C4-2B (cell line): ENCODE data around the gene USP6.
"Not testable (repeated sequence)": the region's sequence is repeated elsewhere in the genome, so short reads cannot be mapped to it uniquely, and the experiment has no call there.

ENCODE experiments used
- ZFX ChIP-seq: fragments of 450-650 bp; IDR thresholded peaks from 2 replicates; pipeline ENCODE4 v1.6.1; 2017
- TF ChIP-seq, protein P1 (sequence below): fragments of 450-650 bp; conservative IDR thresholded peaks from 2 replicates; pipeline ENCODE4 v1.5.1; 2017; ENCODE audit warnings: mild to moderate bottlenecking

DNA sequence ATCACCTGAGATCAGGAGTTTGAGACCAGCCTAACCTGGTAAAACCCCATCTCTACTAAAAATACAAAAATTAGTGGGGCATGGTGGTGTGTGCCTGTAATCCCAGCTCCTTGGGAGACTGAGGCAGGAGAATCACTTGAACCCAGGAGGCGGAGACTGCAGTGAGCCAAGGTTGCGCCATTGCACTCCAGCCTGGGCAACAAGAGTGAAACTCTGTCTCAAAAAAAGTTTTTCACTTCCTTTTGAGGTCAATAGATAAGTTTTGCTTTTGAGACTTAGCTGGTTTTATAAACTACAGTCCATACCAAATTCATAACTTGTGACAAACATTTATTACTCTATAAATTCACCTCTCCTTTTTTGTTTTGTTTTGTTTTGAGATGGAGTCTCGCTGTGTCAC is 46.0 kb downstream of the USP6 start:
- TF ChIP-seq, protein P1, sequence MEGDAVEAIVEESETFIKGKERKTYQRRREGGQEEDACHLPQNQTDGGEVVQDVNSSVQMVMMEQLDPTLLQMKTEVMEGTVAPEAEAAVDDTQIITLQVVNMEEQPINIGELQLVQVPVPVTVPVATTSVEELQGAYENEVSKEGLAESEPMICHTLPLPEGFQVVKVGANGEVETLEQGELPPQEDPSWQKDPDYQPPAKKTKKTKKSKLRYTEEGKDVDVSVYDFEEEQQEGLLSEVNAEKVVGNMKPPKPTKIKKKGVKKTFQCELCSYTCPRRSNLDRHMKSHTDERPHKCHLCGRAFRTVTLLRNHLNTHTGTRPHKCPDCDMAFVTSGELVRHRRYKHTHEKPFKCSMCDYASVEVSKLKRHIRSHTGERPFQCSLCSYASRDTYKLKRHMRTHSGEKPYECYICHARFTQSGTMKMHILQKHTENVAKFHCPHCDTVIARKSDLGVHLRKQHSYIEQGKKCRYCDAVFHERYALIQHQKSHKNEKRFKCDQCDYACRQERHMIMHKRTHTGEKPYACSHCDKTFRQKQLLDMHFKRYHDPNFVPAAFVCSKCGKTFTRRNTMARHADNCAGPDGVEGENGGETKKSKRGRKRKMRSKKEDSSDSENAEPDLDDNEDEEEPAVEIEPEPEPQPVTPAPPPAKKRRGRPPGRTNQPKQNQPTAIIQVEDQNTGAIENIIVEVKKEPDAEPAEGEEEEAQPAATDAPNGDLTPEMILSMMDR = not testable (repeated sequence)
- not testable (repeated sequence) for TF ChIP-seq ZFX
